Esophagus muscularis mucosa (tissue), 3 donors: ENCODE data around the gene RNF43.

Experiments
- POLR2A ChIP-seq: fragments of 450-650 bp; IDR thresholded peaks from one replicate; pipeline ENCODE4 v1.6.1; 2017; ENCODE audit warnings: antibody characterized with exemption, moderate library complexity, mild to moderate bottlenecking, low read depth
- TF ChIP-seq, protein P1 (sequence below), 3 experiments: fragments of 200-600 bp in 2 of 3; fragments of 450-650 bp in 1 of 3; sonication (generic) in 2 of 3; IDR thresholded peaks; one replicate each; pipeline ENCODE4 v1.5.1; 2017 to 2019; ENCODE audit warnings: antibody characterized with exemption in 3 of 3, mild to moderate bottlenecking in 2 of 3, moderate library complexity in 1 of 3

DNA sequence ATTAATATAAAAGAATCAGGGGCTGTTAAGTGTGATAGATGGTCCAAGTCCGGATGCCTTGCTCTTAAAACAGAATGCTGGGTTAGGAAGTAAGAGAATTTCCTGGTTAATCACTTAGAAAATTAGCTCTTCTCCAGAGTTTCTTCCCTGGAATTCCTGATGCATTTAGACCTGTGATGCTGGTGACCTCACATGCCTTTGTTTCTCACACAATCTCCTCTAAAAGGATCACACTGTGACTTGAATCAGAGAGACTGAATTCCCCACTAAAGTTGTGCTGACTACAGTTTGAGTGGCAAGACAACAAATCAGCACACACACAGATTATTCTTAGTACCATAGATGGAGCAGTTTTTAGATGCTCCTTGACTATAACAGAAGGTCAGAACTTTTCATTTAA is 4.4 kb upstream of the RNF43 start:
- TF ChIP-seq, protein P1, sequence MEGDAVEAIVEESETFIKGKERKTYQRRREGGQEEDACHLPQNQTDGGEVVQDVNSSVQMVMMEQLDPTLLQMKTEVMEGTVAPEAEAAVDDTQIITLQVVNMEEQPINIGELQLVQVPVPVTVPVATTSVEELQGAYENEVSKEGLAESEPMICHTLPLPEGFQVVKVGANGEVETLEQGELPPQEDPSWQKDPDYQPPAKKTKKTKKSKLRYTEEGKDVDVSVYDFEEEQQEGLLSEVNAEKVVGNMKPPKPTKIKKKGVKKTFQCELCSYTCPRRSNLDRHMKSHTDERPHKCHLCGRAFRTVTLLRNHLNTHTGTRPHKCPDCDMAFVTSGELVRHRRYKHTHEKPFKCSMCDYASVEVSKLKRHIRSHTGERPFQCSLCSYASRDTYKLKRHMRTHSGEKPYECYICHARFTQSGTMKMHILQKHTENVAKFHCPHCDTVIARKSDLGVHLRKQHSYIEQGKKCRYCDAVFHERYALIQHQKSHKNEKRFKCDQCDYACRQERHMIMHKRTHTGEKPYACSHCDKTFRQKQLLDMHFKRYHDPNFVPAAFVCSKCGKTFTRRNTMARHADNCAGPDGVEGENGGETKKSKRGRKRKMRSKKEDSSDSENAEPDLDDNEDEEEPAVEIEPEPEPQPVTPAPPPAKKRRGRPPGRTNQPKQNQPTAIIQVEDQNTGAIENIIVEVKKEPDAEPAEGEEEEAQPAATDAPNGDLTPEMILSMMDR (IDR thresholded peaks at IDR 0.05) = no peak
- no peak for TF ChIP-seq POLR2A
